Activated CD8-positive, alpha-beta memory T cell treated with anti-CD3 and anti-CD28 coated beads, Interleukin-2, amount 50 U/mL, for 48 hours (primary cell): ENCODE measurements around the gene TRAPPC2L.

Experiments
- DNase-seq: peaks from one replicate; pipeline ENCODE4 v3.0.0-alpha.2; 2020

The TRAPPC2L gene, protein sequence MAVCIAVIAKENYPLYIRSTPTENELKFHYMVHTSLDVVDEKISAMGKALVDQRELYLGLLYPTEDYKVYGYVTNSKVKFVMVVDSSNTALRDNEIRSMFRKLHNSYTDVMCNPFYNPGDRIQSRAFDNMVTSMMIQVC

DNA sequence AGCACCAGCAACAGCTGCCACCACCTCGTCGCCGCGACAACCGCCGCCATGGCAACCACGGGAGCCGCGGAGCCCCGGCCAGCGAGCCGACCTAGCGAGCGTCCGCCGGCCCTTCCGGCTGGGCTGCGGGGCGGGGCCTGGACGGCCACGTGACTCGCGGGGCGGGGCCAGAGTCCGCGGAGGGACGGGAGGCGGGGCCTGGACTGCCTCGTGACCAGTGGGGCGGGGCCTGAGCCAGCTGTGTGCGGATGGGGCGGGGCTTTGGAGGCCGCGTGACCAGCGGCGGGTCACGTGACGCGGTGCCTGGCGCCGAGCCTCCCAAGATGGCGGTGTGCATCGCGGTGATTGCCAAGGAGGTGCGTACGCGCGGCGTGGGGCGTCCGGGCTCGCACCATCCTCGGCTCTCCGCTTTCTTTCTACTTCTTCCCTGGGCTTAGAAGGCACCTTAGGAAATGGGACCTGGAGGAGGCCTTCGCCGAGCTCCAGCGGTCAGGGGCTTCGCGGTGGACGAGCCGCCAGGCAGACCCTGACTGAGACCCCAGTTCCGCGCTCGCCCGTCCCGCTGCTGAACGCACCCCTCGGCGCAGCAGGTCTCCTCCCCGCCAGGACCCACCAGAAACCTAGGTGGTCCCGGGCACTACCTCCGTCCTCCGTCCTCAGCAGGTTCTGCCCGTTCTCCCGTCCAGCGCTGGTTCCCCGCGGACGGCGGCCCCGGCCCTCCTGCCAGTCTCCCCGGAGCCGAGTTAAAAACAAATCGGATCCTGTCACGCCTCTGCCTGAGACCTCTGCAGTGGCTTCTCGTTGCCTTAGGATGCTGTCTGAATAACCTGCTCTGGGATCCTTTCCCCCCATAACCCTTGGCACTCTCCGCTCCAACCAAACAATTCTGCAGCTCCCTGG, at the start of gene TRAPPC2L, which contains the start of gene GALNS:
TSS of gene TRAPPC2L (plus strand) at position 300 of the 900 bp plus-strand sequence. CDS start at position 324, 24 bp downstream.
TSS of gene GALNS (minus strand) at position 120 of the 900 bp plus-strand sequence. CDS start at position 50, 70 bp downstream.
- peak; percentile 100 for DNase-seq

DNA sequence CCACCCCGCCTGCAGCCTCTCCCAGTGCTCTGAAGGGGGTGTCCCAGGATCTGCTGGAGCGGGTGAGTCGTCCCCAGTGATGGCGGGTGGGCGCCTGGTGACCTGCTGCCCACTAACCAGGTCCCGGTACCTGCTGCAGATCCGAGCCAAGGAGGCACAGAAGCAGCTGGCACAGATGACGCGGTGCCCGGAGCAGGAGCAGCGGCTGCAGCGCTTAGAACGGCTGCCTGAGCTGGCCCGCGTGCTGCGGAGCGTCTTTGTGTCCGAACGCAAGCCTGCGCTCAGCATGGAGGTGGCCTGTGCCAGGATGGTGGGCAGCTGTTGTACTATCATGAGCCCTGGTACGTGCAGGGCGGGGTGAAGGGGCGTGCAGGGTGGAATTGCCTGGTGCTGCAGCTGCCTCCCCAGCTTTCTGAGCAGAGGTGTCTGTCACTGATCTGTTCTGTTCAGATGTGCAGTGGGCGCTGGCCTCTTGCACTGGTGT, 49.7 kb upstream of the TRAPPC2L start:
- no peak for DNase-seq

DNA sequence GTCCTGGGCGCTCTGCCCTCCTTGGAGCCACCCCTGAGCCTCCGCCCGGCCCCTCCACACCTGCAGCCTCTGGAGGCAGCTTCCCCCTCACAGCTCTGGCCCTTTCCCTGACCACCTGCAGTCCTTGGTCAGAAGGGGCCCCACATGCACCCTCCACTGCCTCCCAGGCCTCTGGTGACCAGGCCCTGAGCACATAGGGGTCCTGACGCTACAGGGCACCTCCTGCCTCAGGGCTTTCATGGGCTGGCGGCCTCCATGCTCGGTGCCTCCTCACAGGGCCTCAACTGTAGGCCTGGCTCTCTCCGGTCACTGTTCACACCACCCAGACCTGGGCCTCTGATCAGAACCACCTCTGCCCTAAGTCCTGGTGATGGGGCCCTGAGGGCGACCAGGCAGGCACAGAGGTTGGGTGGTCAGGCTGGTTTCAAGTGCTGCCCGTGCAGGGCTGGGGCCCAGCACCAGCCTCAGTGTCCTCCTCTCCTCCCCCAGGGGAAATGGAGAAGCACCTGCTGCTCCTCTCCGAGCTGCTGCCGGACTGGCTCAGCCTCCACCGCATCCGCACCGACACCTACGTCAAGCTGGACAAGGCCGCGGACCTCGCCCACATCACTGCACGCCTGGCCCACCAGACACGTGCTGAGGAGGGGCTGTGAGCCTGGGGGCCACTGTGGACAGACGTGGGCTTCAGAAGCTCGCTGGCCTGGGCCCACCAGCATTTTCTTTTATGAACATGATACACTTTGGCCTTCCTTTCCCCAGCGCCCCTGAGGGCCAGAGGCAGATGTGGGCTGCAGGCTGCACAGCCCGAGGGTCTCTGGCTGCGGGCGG, 49.1 kb upstream of the TRAPPC2L start:
- DNase-seq: no peak

DNA sequence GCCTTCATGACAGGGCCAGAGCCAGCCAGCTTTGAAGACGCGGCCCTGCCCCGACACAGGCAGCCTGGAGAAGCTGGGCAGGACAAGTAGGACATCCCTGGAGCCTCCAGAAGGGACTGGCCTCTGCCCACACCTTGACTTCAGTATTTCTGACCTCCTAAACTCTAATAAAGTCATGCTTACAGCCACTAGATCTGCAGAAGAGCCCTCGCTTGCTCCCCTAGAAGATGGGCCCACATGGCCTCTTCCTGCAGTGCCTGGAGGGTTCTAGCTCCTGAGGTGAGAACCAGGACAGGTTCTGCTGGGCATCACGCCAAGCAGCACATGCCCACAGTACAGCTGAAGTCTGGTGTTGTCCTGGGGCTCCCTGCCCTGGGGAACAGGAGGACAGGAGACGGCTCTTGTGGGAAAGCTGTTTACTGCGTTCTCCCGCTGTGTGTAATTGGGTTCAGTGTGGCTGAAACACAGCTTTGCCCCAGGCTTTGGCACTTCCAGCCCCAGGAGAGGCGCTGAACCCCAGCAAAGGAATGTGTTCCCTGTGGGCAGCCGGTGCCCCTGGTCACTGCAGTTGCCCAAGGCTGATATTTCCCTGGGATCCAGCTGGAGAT, 47.8 kb upstream of the TRAPPC2L start:
- no peak for DNase-seq

DNA sequence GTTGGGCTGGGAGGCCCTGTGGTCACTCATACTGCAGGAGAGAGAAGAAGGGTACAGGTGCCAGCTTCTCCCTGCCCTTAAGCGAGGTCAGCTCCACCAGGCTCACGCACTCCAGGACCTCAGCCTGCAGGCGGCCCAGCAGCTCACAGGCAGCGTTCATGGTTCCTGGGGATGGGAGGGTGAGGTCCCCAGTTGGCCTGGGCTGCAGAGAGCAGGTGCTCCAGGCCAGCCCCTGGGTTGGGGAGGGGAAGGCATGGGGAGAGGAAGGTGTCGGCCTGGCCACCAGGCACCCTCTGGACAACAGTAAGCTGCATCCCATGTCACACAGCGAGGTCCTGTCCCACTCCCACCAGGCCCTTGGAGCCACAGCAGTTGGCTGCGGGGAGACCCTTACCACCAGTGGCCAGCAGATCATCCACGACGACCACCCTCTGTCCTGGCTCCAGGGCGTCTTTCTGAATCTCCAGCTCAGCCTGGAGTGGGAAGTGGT, 47.2 kb upstream of the TRAPPC2L start:
- peak; percentile 74 for DNase-seq

DNA sequence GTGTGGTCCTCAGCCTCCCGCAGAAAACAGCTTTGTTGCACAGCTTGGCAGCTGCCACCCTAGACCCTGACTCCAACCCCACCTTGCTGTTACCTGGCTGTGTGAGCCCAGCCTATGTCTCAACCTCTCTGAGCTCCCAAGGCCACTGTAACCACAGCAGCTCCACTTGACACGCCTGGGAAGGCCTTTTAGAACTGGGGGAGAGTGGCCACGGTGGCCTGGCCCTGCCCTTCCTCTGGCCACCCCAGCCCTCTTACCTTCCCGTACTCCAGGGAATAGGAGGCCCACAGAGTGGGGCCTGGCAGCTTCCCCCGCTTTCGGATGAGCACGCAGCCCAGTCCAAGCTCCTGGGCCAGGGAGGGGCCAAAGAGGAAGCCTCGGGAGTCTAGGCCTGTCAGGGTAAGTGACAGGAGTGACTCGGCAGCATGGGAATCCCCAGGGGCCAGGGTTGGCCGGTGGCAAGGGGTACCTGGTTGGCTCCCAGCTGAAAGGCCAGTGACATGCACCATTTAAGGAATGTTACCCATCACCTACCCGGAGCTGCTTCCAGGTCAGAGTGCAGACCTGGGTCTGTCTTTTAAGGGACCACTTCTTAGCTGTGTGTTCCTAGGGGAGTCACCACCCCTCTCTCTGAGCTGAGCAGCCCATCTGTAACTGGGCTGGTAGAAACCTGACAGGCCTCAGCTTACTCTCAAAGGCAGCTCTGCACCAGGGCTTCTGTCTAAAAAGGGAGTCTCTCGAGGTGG, 46.6 kb upstream of the TRAPPC2L start:
- peak; percentile 82 for DNase-seq

DNA sequence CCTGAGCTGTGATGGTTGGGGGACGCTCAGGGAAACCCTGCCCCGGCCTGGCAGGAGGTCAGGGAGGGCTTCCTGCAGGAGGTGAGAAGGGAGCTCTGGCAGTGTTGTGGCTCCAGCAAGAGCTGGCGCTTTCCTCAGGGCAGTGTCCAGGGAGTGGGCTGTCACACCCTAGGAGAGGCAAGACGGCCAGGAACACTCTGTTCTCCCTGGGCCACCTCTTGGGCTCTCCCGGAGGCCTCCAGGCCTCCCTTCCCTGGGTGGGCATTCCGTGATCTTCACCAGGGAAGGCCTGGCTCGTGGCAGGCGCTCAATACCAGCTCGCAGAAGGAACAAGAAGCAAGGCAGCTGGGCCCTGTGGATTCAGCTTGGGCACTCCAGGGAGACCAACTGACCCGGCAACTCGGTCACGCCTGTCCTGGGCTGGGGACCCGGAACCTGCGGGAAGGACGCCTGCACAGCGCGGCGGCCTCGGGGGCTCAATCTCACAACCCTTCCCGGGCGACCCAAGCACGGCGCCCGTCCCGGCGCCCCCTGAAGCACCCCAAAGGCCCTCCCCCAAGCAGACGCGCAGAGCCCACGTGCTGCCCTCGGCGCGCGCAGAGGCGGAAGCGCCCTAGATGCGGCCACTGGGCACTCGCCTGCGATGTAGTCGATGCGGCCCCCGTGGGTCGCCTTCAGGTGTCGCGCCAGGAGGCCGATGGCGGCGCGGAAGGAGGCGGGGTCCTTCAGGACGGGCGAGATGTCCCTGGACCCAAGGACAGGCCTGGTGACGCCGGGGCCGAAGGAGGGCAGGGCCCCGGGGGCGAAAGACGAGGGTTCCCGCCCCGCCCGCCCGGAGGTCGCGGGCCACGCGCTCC, 45.8 kb upstream of the TRAPPC2L start:
- DNase-seq: peak; percentile 86

DNA sequence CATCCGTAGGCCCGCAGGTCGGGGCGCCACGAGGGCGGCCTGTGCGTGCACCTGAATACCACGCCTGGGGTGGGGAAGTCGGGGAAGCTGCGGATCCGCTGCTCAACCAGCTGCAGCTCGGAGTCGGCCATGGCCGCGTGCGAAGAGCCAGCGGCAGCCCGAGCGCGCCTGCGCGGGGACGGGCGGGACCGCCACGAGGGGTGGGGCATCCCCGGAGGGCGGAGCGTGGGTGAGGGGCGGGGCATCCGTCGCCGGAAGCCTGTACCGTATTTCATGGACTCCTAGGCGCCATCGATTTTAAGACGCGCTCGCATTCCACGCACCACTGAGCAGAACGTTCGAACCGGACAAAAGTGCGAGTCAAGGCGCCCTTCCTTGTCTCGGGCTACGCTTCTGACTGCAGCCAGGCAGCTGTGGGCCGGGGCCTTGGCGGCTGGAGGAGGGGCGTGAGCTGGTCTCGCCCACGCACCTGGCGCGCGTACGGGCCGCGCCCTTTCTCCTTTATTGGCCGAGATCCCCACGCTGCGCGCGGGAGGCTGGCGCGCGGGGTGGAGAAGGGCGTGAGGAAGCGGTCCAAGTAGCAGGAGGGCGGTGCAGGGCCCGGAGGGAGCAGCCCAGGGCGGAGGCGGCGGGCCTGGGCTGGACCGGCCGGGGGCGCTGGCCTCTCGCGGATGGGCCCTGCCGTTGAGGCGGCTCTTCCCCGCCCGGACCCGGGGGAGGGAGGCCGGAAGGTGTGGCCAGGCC, 45.0 kb upstream of the TRAPPC2L start, which contains the start of gene APRT:
TSS of gene APRT (minus strand) at position 160 of the 744 bp plus-strand sequence. CDS start at position 131, 29 bp downstream.
- DNase-seq: peak; percentile 99

DNA sequence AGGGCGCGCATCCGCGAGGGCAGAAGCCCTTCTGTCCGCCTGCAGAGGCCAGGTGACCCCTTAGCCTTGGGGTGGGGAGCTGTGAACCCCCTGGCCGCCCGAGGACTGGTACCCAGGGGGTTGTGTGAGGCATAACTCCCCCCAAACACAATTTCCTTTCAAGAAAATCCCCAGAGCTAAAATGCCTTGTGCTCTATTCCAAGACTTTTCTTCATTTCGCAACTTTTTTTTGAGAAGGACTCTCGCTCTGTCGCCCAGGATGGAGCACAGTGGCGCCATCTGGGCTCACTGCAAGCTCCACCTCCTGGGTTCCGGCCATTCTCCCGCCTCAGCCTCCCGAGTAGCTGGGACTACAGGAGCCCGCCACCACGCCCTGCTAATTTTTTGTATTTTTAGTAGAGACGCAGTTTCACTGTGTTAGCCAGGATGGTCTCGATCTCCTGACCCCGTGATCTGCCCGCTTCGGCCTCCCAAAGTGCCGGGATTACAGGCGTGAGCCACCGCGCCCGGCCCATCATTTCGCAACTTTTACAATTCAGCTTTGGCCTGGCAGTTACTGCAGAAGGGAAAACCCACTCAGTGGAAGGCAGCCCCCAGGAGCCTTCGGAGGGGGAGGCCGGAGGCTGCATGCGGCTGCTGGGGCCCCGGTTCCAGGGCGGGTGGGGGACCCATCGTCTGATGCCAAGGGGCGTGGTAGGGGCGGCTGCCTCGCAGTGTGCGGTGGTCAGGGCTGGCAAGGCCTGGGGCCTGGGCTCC, 44.2 kb upstream of the TRAPPC2L start:
- DNase-seq: no peak

DNA sequence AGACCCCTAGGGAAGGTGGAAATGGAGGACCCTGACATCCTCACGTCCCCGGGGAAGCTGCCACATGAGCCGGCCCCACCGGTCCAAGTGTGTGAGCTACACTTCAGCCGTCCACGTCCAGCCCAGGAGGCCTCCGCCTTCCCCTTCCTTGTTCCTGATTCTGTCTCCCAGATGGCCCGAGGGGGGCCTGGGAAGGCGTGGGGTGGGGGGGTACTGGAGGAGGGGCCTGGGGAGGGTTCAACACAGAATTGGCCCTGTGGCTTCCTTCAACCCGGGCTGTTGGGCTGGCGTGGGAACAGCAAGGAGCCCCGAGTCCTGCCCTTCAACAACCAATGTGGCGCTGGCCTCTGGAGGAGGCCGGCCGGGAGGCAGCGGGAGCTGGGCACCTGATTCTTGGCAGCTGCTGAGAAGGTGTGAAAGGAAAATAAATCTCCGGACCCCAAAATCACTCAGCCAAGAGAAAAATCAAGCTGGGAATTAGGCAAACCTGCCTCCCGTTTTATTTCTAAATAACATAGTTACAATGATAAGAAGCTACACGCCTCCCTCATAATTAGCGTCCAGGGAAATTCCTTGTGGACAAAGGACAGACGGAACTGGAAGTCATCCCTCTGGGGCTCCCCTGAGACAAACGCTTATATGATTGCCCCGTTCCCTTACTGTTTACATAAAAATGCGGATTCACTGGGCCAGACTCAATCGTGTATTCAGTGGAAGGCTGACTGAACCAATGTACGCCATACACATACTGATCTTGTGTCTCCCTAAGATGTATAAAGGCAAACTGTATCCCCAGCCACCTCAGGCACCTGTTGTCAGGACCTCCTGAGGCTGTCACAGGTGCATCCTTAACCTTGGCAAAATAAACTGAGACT, 43.4 kb upstream of the TRAPPC2L start:
- DNase-seq: no peak

DNA sequence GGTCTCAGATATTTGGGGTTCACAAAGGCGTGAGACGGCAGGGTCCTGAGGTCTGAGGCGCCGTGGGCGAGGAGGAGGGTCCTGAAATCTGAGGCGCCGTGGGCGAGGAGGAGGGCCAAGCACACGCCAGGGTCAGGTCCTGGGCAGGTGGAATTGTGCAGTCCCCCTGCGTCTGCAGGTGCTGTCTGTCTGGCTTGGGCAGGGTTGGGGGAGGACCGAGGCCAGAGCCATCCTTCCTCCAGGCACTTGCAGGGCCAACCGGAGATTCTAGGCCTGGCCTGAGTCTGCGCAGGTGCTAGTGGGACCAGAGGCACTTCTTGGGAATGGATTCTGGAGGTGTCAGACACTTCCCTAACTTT, 42.8 kb upstream of the TRAPPC2L start:
- no peak for DNase-seq

DNA sequence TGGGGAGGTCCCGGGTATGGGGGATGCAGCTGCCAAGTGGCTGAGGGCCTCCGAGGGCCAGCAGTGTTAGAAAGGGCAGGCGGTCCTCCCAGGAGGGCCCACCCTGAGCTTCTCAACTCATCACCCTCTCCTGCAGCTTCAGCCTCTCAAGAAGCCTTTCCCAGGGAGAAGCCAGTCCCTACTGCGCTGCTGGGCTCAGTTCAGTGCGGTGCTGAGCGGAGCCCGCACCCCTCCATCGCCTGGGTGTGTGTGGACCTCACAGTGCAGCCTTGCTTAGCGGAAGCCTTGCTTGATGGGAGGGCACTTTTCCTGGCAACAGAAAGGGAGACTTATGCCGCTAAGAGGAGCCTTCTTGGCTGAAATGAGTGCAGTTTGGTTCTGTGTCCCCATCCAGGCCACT, 41.7 kb upstream of the TRAPPC2L start:
- DNase-seq: no peak

DNA sequence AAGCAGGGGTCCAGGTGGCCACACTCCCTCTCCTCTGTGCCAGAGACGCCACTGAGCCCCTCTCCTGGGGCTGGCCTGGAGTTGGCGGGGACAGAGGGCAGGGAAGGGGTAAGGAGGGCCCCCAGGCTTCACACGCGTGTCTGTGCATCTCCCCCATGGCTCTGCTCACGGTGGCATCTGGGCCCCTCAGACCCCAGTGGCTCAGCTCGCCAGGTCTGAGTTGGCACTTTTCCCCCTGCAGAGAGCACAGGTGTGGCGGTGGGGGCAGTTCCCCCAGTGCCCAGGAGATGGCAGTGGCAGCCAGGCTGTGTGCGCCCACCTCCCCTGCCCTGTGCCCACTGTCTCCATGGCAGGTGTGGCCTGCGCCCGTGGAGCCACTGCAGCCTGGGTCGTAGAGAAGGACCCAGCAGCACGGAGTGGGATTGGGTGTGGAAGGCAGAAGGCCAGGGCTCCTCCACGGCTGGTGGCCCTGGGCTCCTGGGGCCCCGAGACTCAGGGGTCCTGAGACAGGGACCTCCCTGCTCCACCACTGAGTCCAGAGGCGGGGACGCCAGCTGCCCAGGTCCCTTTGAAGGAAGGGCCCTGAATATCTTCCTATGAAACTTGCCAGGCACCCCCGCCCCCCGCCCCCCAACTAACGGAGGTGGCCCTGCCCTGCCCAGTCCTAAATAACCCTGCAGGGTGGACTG, 40.9 kb upstream of the TRAPPC2L start:
- DNase-seq: peak; percentile 84

DNA sequence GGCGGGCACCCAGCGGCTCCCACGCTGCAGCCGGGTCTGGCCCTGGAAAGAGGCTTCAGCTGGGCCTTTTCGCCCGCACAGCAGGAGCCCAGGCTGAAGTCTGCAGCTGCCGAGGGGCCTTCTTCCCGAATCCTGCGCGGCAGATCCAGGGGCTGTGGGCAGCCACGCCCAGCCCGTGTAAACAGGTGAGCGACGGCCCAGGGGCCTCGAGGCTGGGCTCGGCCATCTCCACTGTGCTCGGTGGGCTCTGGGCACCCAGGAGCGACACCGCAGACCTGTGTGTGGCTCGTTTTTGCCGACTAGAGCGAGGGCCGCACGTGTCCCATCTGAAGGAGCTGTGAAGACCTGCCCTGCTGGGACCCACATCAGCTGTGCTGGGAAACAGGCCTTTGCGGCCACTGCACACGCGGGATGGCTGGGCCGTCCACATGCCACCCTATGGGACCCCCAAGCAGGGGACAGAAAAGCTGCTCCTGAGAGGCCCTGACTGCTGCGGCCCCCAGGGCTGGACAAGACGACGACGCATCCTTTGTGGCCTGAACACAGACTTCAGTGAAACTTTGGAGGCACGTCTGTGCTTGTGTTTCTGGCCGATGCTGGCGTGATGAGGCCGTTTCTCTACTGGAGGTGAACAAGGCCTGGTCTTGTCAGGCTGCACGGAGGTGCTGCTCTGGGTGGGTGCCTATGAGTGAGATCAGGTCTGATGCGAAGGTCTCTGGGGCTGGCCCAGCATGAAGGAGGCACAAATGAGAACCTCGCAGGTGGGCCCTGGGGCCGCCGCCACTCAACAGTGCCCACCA, 40.0 kb upstream of the TRAPPC2L start:
- no peak for DNase-seq

DNA sequence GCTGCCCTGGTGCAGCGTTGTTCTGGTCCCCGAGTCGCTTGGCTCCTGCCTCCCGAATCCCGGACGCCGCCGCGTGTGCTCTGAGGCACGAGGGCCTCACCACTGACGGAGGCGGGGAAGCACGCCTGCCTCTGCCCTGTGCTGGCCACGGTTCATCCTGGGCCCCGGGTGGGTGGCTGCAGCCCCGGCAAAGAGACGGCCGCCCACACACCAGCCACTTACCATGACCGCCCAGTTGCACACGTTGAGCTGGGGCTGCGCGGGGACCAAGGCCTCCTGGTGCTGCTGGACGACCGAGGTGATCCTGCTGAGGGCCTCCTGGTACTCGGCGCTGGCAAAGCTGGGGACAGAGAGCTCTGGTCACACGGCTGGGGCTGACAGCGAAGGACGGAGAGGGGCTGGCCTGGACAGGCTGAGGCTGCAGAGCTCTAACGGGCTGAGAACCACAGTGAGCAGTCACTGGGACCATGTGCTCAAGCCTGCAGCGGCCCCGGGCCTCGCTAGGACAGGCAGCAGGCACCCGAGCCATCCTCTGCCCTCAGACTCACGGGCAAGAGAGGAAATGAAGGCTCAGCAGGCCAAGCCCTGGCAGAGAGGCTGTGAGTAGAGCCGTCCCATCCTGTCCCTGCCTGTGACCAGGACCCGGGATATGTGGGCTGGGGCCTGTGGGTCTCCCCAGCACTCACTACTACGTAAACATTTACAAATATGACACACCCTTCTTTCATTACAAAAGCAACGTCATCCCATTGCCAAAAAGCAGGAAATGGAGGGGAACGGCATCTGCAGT, 38.9 kb upstream of the TRAPPC2L start:
- DNase-seq: no peak

DNA sequence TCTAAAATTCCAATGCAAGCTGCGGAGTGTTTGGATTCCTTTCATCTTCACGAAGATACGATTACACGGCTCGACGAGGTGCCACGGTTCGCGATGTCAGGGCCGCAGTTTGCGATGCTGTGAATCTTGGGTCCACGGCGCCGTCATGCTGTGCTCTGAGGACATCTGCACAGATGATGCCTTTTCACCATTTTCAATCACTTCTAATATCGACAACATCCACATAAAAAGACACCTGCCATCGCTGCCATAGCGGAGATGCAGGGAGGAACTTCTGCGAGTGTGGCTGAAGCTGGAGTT, 38.4 kb upstream of the TRAPPC2L start:
- no peak for DNase-seq
